Osteoblast (primary cell): ENCODE measurements around the gene SLK. TPM values are rescaled to one million over a fixed set of nuclear protein-coding genes. Genes with fewer than 3 reads are reported as not detected.

Source experiments
- DNase-seq: peaks from one replicate; pipeline ENCODE4 v3.0.0; 2011; ENCODE audit warnings: low spot score, mixed read lengths; ENCODE audit not compliant: insufficient read length; ENCODE audit errors: missing footprints
- H2AFZ ChIP-seq: 2 replicates; pipeline ENCODE4 v1.6.0; 2011; ENCODE audit warnings: mild to moderate bottlenecking, low read length
- H3K27ac ChIP-seq: 2 replicates; pipeline ENCODE4 v1.5.1; 2011; ENCODE audit warnings: mild to moderate bottlenecking, low read depth, low read length, moderate library complexity
- H3K27me3 ChIP-seq: 2 replicates; pipeline ENCODE4 v1.6.0; 2012; ENCODE audit warnings: mild to moderate bottlenecking, control low read depth, inconsistent platforms, low read length, moderate library complexity; ENCODE audit not compliant: insufficient read depth
- H3K36me3 ChIP-seq: 2 replicates; pipeline ENCODE4 v1.5.1; 2011; ENCODE audit warnings: mild to moderate bottlenecking, low read length, control low read depth, moderate library complexity; ENCODE audit not compliant: insufficient read depth
- H3K4me1 ChIP-seq: 2 replicates; pipeline ENCODE4 v1.5.1; 2011; ENCODE audit warnings: mild to moderate bottlenecking, low read length, control low read depth, moderate library complexity; ENCODE audit not compliant: insufficient read depth
- H3K4me2 ChIP-seq: 2 replicates; pipeline ENCODE4 v1.6.0; 2011; ENCODE audit warnings: mild to moderate bottlenecking, low read length; ENCODE audit not compliant: insufficient read depth
- H3K4me3 ChIP-seq: fragments of 200-600 bp; sonication (generic); 3 replicates; pipeline ENCODE4 v1.5.1; 2012; ENCODE audit warnings: mild to moderate bottlenecking, low read length, inconsistent platforms; ENCODE audit not compliant: insufficient read depth
- H3K79me2 ChIP-seq: 2 replicates; pipeline ENCODE4 v1.6.0; 2012; ENCODE audit warnings: mild to moderate bottlenecking, low read length, control low read depth, inconsistent platforms; ENCODE audit not compliant: insufficient read depth
- H3K9me3 ChIP-seq: 2 replicates; pipeline ENCODE4 v1.5.1; 2011; ENCODE audit warnings: low read depth, low read length, control low read depth
- H4K20me1 ChIP-seq: 2 replicates; pipeline ENCODE4 v1.6.0; 2012; ENCODE audit warnings: mild to moderate bottlenecking, low read length, control low read depth; ENCODE audit not compliant: insufficient read depth
- CTCF ChIP-seq: IDR thresholded peaks from 2 replicates; pipeline ENCODE4 v1.5.1; 2011; ENCODE audit warnings: mild to moderate bottlenecking, low read depth, low read length, moderate library complexity; ENCODE audit errors: extremely low read depth
- total RNA-seq: library from RNA; depleted of rRNA; stranded (reverse); fragments of >200 nt; gene quantifications from 2 replicates; pipeline ENCODE4 v1.2.3, GENCODE V29; 2012

Gene SLK
- total RNA-seq, 1 donor, result 48.1 TPM

GRCh38 chr10:103977204-103977603 lies 10.3 kb downstream of the SLK start:
- Histone ChIP-seq H3K4me1 (peaks cover 2% of the 10 kb centered on the region), H4K20me1 (peaks cover 24% of the 10 kb centered on the region), H3K4me3 (no peak overlapping the region), H3K4me2 (no peak overlapping the region), H2AFZ (no peak overlapping the region), H3K27me3 (no peaks in the 10 kb centered on the region), H3K36me3 (no peaks in the 10 kb centered on the region), H3K27ac (no peak overlapping the region), H3K9me3 (no peaks in the 10 kb centered on the region), H3K79me2 (peaks cover 91% of the 10 kb centered on the region)
- TF ChIP-seq CTCF, result no peak
- no peak for DNase-seq

- Histone ChIP-seq H2AFZ (no peak overlapping the region), H4K20me1 (peaks cover 18% of the 10 kb centered on the region), H3K79me2 (peaks cover 95% of the 10 kb centered on the region), H3K9me3 (no peaks in the 10 kb centered on the region), H3K27ac (no peak overlapping the region), H3K4me1 (peaks cover 2% of the 10 kb centered on the region), H3K27me3 (no peaks in the 10 kb centered on the region), H3K36me3 (no peaks in the 10 kb centered on the region), H3K4me2 (no peak overlapping the region), H3K4me3 (no peak overlapping the region)
- DNase-seq, result no peak
- no peak for TF ChIP-seq CTCF
These were observed 12.6 kb downstream of the SLK start for GRCh38 chr10:103979530-103979929.

DNA sequence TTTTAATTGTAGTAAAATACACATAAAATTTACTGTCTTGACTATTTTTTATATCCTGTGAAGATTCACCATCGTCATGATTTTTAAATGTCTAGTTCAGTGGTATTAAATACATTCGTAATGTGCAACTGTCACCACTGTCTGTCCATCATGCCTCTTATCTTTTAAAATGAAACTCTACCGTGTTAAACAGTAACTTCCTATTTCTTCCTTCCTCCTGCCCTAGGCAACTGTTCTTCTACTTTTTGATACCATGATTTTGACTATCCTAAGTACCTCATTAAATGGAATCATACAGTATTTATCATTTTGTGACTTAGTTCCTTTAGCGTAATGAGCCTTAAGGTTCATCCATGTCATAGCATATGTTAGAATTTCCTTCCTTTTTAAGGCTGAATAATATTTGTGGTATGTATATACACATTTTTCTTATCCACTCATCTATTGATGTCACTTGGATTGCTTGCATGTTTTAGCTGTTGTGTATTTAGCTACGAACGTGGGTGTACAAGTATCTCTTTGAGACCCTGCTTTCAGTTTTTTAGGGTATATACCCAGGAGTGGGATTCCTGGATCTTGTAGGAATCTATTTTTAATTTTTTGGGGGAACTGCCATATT lies 13.5 kb downstream of the SLK start:
- H3K9me3 ChIP-seq, result no peaks in the 10 kb centered on the region
- H3K4me3 ChIP-seq, result no peak overlapping the region
- H4K20me1 ChIP-seq, result peaks cover 18% of the 10 kb centered on the region
- peaks cover 8% of the 10 kb centered on the region for H3K4me1 ChIP-seq
- DNase-seq, result no peak
- H3K27me3 ChIP-seq, result no peaks in the 10 kb centered on the region
- no peak overlapping the region for H3K4me2 ChIP-seq
- peaks cover 97% of the 10 kb centered on the region for H3K79me2 ChIP-seq
- H2AFZ ChIP-seq, result no peak overlapping the region
- H3K27ac ChIP-seq, result no peak overlapping the region
- TF ChIP-seq CTCF, result no peak
- H3K36me3 ChIP-seq, result no peaks in the 10 kb centered on the region

- H2AFZ ChIP-seq, result no peak overlapping the region
- peaks cover 6% of the 10 kb centered on the region for H3K4me1 ChIP-seq
- peaks cover 6% of the 10 kb centered on the region for H4K20me1 ChIP-seq
- H3K27ac ChIP-seq, result no peak overlapping the region
- no peaks in the 10 kb centered on the region for H3K9me3 ChIP-seq
- H3K79me2 ChIP-seq, result peaks cover 94% of the 10 kb centered on the region
- no peak overlapping the region for H3K4me2 ChIP-seq
- DNase-seq, result no peak
- TF ChIP-seq CTCF, result no peak
- no peak overlapping the region for H3K4me3 ChIP-seq
- no peaks in the 10 kb centered on the region for H3K27me3 ChIP-seq
- H3K36me3 ChIP-seq, result no peaks in the 10 kb centered on the region
These were observed 15.7 kb downstream of the SLK start for GRCh38 chr10:103982639-103983038.
